NB4 (cell line): Measurements from ENCODE around the gene SATB2.

Experiments
- CTCF ChIP-seq: IDR thresholded peaks from one replicate; pipeline ENCODE4 v1.5.1; 2012; ENCODE audit warnings: low read depth, low read length
- POLR2A ChIP-seq: IDR thresholded peaks from 2 replicates; pipeline ENCODE4 v1.6.1; 2011; ENCODE audit warnings: mild to moderate bottlenecking; ENCODE audit not compliant: insufficient read length; ENCODE audit errors: extremely low read depth

GRCh38 chr2:199463708-199464605 lies 6.2 kb upstream of the SATB2 start:
- TF ChIP-seq CTCF = no peak
- no peak for TF ChIP-seq POLR2A
